GM12801 (cell line): ENCODE results near the gene RER1.

Experiments used
- TF ChIP-seq, protein P1 (sequence below): IDR thresholded peaks from one replicate; pipeline ENCODE4 v1.5.1; 2011; ENCODE audit warnings: control low read depth; ENCODE audit not compliant: insufficient read length; ENCODE audit errors: extremely low read depth

Gene RER1

DNA sequence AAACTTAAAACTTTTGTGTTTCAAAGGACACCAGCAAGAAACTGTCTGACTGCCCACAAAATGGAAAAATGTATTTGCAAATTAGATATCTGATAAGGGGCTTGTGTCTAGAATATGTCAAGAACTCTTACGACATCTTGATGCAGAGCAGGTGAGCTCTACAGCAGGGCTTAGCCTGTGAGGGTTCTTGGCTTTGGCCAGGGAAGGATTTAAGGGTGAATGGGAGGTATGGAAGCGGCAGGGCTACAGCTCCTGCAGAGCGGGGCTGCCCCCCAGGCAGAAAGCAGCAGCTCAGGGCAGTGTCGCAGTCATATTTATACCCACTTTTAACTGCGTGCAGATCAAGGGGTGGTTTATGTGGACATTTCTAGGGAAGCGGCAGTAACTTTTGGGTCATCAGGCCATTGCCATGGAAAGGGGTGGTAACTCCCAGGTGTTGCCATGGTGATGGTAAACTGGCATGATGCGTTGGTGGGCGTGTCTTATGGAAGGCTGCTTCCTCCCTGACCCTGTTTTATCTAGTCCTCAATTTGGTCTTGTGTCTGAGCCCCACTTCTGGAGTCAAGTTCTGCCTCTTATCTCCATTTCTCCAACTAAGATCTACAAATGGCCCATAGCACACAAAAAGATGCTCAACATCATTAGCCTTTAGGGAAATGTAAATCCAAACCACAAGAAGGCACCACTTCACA, 23.4 kb upstream of the RER1 start:
- TF ChIP-seq, protein P1, sequence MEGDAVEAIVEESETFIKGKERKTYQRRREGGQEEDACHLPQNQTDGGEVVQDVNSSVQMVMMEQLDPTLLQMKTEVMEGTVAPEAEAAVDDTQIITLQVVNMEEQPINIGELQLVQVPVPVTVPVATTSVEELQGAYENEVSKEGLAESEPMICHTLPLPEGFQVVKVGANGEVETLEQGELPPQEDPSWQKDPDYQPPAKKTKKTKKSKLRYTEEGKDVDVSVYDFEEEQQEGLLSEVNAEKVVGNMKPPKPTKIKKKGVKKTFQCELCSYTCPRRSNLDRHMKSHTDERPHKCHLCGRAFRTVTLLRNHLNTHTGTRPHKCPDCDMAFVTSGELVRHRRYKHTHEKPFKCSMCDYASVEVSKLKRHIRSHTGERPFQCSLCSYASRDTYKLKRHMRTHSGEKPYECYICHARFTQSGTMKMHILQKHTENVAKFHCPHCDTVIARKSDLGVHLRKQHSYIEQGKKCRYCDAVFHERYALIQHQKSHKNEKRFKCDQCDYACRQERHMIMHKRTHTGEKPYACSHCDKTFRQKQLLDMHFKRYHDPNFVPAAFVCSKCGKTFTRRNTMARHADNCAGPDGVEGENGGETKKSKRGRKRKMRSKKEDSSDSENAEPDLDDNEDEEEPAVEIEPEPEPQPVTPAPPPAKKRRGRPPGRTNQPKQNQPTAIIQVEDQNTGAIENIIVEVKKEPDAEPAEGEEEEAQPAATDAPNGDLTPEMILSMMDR = no peak

DNA sequence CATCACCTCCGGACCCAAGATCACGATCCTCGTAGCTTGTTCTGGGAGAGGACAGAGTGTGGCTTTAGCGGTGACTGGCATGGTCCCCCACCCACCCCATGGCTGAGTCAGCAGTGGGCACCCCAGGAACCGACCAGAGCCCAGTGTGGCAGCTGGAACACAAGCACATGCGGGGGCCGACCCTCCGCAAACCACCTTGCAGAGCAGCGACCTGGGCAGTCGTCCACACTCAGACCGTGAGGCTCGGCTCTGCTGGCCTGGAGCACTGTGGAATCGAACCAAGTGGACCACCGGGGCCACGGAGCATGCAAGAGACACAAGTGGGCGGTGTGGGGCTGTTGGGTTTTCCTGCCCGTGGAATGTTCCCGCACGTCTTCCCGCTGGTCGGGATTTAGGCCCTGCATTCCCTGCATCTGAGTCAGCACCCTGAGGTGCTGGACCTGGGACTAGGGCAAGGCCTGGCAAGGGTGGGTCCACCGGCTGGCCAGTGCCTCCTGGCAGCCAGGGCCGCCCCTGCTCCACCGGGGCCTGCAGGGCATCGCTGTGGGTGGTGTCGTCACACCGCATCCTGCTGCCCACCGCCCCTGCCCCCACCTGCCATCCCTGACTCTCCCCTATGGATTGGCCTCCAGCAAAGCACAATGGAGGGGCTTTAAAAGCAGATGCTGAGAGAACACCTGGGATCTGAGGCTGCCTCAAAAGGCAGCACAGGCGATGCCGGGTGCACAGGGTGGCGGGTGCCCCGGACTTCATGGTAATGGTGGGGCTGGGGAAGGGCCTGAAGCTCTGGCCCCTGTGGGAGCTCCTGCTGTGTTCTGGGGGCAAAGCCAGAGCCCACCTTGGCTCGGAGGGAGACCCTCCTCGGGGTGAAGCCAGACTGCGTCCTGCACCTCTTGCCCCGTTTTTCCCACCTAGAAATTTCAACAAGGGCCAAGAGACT, 18.8 kb upstream of the RER1 start:
- TF ChIP-seq, protein P1 = no peak

DNA sequence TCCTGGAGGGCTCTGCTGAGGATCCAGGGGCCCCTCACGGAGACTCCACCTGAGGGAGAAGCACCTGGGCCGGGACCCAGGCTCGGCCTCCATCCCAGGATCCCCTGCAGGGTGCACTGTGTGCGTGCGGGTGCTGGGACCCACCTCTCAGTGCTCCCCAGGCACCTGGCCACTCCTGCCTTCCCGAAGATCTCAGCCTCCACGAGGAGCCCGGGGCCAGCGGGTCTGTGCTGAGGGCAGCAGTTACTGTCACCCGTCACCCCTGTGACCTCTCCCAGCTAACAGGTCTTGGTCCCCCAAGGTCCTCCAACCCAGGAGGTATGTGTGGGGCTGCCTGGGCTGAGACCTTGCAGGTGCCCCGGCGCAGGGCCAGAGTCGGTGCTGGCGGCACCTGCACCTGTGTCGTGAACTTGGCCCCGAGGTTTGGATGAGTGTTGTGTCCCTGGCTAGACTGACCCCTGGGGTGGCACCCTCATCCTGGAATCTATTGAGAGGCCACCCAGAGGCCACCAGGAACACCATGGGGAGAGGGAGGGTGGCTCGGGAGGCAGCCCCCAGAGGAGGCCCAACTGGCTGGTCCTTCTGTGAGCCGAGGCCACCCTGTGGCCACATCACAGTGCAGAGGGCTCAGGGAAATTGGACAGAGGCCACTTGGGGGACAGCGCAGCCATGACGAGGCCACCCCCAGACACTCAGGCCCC, 17.9 kb upstream of the RER1 start:
- TF ChIP-seq, protein P1 = no peak

DNA sequence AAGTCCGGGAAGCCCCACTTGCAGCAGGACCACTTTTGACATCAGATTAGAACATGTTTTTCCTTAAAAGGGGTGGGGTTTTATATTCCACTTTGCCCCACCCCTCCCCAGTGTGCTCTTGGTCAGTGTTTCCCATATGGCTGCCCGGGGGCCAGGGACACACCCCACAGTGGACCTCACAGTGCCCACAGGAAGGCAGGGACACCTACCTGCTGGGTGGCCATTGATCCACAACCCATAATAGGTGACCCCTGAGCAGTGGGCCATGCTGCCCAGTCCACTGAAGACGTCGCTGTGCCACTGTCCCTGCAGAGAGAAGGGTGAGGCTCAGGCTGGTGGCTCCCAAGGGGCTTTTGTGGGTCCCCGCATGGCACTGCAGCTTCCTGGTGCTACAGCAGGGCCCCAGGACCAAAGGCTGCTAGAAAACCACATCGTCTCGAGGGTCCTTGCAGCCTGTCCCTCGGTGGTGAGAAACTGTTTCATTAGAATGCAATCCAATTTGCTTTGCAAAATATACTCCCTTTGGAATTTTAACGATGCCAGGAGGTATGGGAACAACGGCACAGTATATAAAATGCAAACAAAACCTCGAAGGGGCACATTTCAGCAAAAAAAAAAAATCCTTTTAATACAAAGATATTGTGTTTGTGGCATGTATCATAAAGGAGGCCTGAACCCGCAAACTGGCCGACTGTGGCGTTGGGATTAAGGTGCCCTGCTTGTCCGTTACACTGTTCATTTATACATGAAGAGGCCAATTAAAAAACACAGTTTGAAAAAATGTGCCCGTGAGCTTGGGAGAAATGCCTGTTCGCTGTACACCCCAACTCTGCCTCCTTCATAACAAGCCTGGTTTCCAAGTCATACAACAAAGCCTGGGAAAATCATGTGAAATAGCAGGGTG, 17.1 kb upstream of the RER1 start:
- TF ChIP-seq, protein P1 = no peak

DNA sequence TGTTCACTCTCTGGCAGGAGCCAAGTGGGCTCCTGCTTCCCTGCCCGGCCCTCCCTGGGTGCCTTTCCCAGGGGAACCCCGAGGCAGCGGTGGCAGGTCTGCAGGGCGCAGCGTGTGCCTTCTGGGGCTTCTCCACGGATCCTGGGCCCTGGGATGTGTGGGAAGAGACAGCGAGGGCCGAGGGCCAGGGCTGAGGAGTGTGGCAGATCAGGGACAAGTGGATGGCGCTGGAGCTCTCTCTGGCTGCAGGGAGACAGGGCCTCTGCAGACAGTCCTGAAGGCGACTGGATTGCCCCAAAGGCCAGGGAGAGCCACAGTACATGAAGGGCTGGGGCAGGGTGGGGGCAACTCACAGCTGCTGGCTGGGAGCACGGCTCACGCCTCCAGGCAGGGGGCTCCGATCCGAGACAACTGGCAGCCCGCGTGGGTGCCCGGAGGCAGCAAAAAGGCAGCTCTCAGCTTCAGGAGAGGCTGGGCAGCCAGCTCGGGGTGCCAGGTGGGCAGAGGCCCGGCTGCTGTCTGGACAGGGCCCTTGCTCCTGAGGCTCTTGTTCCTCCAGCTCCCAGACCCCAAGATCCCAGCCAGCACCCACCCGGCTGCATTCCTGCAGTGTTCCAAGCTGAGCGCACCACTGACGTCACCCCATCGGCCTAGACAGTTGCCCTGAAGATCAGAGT, 16.3 kb upstream of the RER1 start:
- TF ChIP-seq, protein P1 = no peak

DNA sequence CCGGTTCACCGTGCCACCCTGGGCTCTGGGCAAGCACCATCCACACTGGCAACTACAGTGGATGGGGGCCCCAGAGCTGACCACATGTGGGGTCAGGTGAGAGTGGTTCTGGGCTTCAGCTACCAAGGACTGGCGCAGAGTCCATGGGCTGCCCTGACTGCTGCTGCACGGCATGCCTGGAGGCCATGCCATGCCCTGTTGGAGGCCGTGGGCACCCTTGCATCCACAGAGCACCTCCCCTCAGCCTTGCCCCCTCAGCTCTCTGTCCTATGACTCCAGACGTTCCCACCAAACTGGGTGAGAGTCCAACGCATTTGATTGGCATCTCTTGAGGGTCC, 15.7 kb upstream of the RER1 start:
- TF ChIP-seq, protein P1 = no peak
